Suprapubic skin (tissue), 4 donors: Measurements from ENCODE around the gene RNF212. TPM values are rescaled to one million over a fixed set of nuclear protein-coding genes. Genes with fewer than 3 reads are reported as not detected.

Experiments used
- DNase-seq, 2 donors: peaks; one replicate each; pipeline ENCODE4 v3.0.0-alpha.2; 2019; ENCODE audit warnings: low spot score in 2 of 2
- H3K27ac ChIP-seq: fragments of 200-600 bp; sonication (generic); one replicate; pipeline ENCODE4 v1.5.1; 2019
- H3K27me3 ChIP-seq: fragments of 200-600 bp; sonication (generic); one replicate; pipeline ENCODE4 v1.5.1; 2019
- H3K36me3 ChIP-seq: fragments of 200-600 bp; sonication (generic); one replicate; pipeline ENCODE4 v1.5.1; 2019
- H3K4me1 ChIP-seq: fragments of 200-600 bp; sonication (generic); one replicate; pipeline ENCODE4 v1.5.1; 2019
- H3K4me3 ChIP-seq: fragments of 200-600 bp; sonication (generic); one replicate; pipeline ENCODE4 v1.5.1; 2019; ENCODE audit warnings: mild to moderate bottlenecking
- H3K9me3 ChIP-seq: fragments of 200-600 bp; sonication (generic); one replicate; pipeline ENCODE4 v1.5.1; 2019
- EP300 ChIP-seq: sonication (generic); formaldehyde crosslinking; IDR thresholded peaks from one replicate; pipeline ENCODE4 v1.6.1; 2017; ENCODE audit warnings: antibody characterized with exemption
- POLR2A ChIP-seq, 2 donors: fragments of 450-650 bp; IDR thresholded peaks; one replicate each; pipeline ENCODE4 v1.6.1; 2017; ENCODE audit warnings: antibody characterized with exemption in 2 of 2, mild to moderate bottlenecking in 2 of 2, moderate library complexity in 2 of 2
- POLR2AphosphoS5 ChIP-seq, 3 donors: sonication (generic); formaldehyde crosslinking; IDR thresholded peaks; one replicate each; pipeline ENCODE4 v1.6.1; 2017; ENCODE audit warnings: antibody characterized with exemption in 3 of 3
- WGBS: methylation state at CpG from one replicate; pipeline ENCODE4 v1.1.5; 2018; 5-methylcytosine and 5-hydroxymethylcytosine counted together
- total RNA-seq, 4 donors: library from RNA; depleted of rRNA; stranded (reverse); fragments of >200 nt; gene quantifications; one replicate each; pipeline ENCODE4 v1.1.0, GENCODE V29; 2016
- TF ChIP-seq, protein P1 (sequence below), 2 donors: fragments of 200-600 bp in 1 of 2; fragments of 450-650 bp in 1 of 2; sonication (generic) in 1 of 2; IDR thresholded peaks; one replicate each; pipeline ENCODE4 v1.5.1; 2016 to 2019; ENCODE audit warnings: antibody characterized with exemption in 2 of 2, mild to moderate bottlenecking in 1 of 2, moderate library complexity in 1 of 2

RNF212 gene
- total RNA-seq, 4 donors from 2014 or later: 2.4 to 16.5 (median 4.4) TPM

DNA sequence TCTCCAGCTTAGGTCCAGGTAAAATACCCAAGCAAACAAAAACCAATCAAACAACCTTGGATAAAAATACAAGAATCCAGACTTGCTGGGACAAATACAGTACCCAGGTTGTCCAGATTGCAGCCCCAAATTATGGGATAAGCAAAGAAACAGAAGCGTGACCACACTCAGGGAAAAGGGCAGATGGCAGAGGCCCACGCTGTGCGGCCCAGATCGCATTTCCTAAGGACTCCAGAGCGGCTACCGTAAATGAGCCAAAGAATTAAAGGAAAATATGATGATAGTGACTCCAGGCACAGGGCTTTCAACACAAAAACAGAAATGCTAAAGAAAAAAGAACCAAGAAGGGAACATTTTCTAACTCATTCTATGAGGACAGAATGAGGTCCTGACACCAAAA, 51.6 kb downstream of the RNF212 start:
- 67% methylated on average over 6 of the region's 6 CpGs for WGBS
- H3K9me3 ChIP-seq: no peaks in the 10 kb centered on the region
- no peak for TF ChIP-seq POLR2A (IDR thresholded peaks at IDR 0.05)
- no peak for TF ChIP-seq POLR2AphosphoS5 (IDR thresholded peaks at IDR 0.05)
- TF ChIP-seq, protein P1, sequence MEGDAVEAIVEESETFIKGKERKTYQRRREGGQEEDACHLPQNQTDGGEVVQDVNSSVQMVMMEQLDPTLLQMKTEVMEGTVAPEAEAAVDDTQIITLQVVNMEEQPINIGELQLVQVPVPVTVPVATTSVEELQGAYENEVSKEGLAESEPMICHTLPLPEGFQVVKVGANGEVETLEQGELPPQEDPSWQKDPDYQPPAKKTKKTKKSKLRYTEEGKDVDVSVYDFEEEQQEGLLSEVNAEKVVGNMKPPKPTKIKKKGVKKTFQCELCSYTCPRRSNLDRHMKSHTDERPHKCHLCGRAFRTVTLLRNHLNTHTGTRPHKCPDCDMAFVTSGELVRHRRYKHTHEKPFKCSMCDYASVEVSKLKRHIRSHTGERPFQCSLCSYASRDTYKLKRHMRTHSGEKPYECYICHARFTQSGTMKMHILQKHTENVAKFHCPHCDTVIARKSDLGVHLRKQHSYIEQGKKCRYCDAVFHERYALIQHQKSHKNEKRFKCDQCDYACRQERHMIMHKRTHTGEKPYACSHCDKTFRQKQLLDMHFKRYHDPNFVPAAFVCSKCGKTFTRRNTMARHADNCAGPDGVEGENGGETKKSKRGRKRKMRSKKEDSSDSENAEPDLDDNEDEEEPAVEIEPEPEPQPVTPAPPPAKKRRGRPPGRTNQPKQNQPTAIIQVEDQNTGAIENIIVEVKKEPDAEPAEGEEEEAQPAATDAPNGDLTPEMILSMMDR (IDR thresholded peaks at IDR 0.05): no peak
- no peak for TF ChIP-seq EP300
- H3K27ac ChIP-seq: no peak overlapping the region
- peaks cover 55% of the 10 kb centered on the region for H3K27me3 ChIP-seq
- no peak overlapping the region for H3K4me3 ChIP-seq
- DNase-seq: peak; percentile 4 to 31
- H3K36me3 ChIP-seq: no peaks in the 10 kb centered on the region
- peaks cover 11% of the 10 kb centered on the region for H3K4me1 ChIP-seq

DNA sequence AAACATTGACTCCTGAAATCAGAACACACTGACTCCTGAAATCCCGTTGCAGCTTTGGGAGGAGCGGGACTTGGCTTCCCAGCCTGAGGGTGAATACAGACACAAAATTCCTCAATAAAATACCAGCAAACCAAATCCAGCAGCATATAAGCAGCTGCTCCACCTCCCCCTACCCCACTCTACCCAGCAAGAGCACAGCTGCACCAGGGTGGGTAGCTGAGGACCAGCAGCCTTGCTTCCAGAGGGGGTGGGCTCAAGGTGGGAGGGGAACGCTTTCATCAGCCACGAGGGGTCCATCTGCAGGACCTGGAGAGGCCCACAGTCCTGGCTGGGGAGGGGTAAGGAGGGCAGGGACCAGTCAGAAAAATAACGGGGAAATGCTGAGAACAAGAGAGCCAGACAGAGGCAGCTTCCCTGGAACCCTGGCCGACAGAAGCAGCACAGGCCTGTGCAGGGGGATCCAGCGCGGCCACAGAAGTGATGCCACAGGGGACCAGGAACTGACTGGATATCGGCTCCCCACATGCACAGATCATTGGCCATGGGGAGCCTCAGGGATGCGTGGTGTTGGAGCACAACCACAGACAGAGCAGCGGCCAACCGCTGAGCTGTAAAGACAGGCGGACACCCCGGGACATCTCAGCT, 52.2 kb downstream of the RNF212 start:
- H3K4me3 ChIP-seq: no peak overlapping the region
- H3K27me3 ChIP-seq: peaks cover 56% of the 10 kb centered on the region
- H3K4me1 ChIP-seq: peaks cover 15% of the 10 kb centered on the region
- peak; percentile 50 to 65 for DNase-seq
- H3K9me3 ChIP-seq: no peaks in the 10 kb centered on the region
- 76% methylated on average over 14 of the region's 14 CpGs for WGBS
- H3K27ac ChIP-seq: no peak overlapping the region
- TF ChIP-seq POLR2A (IDR thresholded peaks at IDR 0.05) (no peak), POLR2AphosphoS5 (IDR thresholded peaks at IDR 0.05) (no peak), EP300 (no peak)
- TF ChIP-seq, protein P1 (IDR thresholded peaks at IDR 0.05): no peak
- H3K36me3 ChIP-seq: no peaks in the 10 kb centered on the region

DNA sequence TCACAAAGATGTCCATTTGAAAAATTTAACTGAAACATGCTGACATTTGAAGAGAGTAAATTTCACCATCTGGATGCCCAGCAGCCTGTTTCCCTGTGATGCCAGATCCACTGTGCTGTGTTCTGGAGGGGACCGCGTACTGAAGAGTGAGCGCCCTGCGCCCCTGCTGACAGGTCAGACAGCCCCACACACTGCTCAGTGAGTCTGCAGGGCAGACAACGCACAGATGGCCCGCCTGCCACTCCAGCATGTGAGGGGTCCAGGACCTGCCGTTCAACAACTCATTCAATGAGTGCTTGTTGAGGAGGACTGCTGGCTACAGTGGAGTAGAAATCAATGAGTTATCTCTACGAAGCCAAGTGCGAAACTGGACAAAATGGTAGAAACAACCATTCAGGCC, 52.7 kb downstream of the RNF212 start:
- Histone ChIP-seq H3K27me3 (peaks cover 58% of the 10 kb centered on the region), H3K36me3 (no peaks in the 10 kb centered on the region), H3K27ac (no peak overlapping the region), H3K9me3 (no peaks in the 10 kb centered on the region), H3K4me3 (no peak overlapping the region), H3K4me1 (peaks cover 21% of the 10 kb centered on the region)
- 83% methylated on average over 9 of the region's 9 CpGs for WGBS
- TF ChIP-seq POLR2AphosphoS5 (IDR thresholded peaks at IDR 0.05) (no peak), POLR2A (IDR thresholded peaks at IDR 0.05) (no peak), EP300 (no peak)
- TF ChIP-seq, protein P1 (IDR thresholded peaks at IDR 0.05): no peak
- peak; percentile 33 to 37 for DNase-seq

DNA sequence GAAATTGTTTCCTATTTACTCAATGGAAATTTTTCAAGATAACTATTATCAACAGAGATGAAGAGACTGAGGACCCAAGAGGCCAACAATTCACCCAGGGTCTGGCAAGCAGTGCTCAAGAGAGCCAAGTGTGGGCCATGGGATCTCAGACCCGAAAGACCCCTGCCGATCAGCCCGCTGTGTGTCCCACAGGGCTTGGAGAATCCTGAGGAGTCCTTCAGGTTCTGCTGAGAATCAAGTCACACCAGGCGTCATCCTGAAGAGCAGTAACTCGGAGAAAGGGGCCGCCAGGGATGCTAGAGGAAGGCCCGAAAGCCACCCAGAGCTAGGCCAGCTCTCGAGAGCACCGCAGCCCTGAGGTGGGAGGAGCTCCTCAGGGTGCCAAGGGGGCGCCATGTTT, 53.2 kb downstream of the RNF212 start:
- WGBS: 66% methylated on average over 7 of the region's 10 CpGs
- TF ChIP-seq, protein P1 (IDR thresholded peaks at IDR 0.05): no peak
- TF ChIP-seq POLR2AphosphoS5 (IDR thresholded peaks at IDR 0.05): no peak
- no peak for TF ChIP-seq EP300
- no peak for TF ChIP-seq POLR2A (IDR thresholded peaks at IDR 0.05)
- Histone ChIP-seq H3K9me3 (no peaks in the 10 kb centered on the region), H3K4me3 (no peak overlapping the region), H3K36me3 (no peaks in the 10 kb centered on the region), H3K27ac (no peak overlapping the region), H3K27me3 (peaks cover 57% of the 10 kb centered on the region), H3K4me1 (peaks cover 26% of the 10 kb centered on the region)
- peak; percentile 30 to 44 for DNase-seq

DNA sequence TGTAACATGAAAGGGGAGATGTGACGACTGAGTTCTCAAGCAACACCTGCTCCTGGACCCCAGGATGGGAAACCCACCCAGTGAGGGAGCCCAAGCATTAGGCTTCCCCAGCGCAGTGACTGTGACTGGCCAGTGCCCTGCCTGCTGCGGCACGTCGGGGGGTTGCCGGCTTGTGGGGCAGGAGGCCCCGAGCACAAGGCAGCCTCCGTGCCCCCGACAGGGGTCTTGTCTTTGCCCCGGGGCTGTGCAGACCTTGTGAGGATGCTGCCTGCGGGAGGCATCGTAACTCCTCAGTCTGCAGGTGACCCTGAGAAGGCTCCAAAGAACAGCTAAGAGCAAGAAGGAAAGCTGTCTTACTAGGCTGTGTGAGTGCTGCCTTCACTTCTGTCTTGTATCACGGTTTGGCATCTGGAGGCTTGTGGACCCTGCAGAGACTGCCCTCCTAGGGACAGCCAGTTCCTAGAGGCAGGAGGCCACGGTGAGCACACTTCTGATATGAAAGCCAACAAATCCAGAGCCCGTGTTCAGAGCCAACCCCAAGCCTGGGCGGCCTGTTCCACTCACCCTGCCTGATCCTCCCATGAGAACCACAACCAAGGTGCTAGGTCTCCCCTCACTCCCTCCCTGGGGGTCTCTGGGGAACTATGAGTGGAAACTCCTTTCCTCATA, 54.2 kb downstream of the RNF212 start:
- no peaks in the 10 kb centered on the region for H3K36me3 ChIP-seq
- H3K4me1 ChIP-seq: peaks cover 26% of the 10 kb centered on the region
- H3K4me3 ChIP-seq: no peak overlapping the region
- DNase-seq: peak; percentile 51 to 58
- 56% methylated on average over 4 of the region's 16 CpGs for WGBS
- no peak for TF ChIP-seq EP300
- no peak for TF ChIP-seq POLR2AphosphoS5 (IDR thresholded peaks at IDR 0.05)
- TF ChIP-seq POLR2A (IDR thresholded peaks at IDR 0.05): no peak
- TF ChIP-seq, protein P1 (IDR thresholded peaks at IDR 0.05): no peak
- H3K27me3 ChIP-seq: peaks cover 54% of the 10 kb centered on the region
- H3K27ac ChIP-seq: no peak overlapping the region
- H3K9me3 ChIP-seq: no peaks in the 10 kb centered on the region
